DOHH2 (cell line): ENCODE measurements around the gene AIMP2.

ENCODE experiments used
- H3F3A ChIP-seq: fragments of 200-600 bp; sonication (generic), shearing (Covaris generic); 2 replicates; pipeline ENCODE4 v1.6.0; 2016; ENCODE audit warnings: antibody characterized with exemption, mild to moderate bottlenecking; ENCODE audit not compliant: control insufficient read depth, insufficient read depth
- H3K27ac ChIP-seq: fragments of 200-600 bp; sonication (generic); 2 replicates; pipeline ENCODE4 v1.5.1; 2014; ENCODE audit warnings: low read depth, mild to moderate bottlenecking, low read length, moderate library complexity
- H3K27me3 ChIP-seq: fragments of 200-600 bp; sonication (generic); 2 replicates; pipeline ENCODE4 v1.6.1; 2014; ENCODE audit warnings: mild to moderate bottlenecking, low read length, mixed read lengths; ENCODE audit not compliant: control insufficient read depth
- H3K36me3 ChIP-seq: fragments of 200-600 bp; sonication (generic); 2 replicates; pipeline ENCODE4 v1.6.1; 2014; ENCODE audit warnings: mild to moderate bottlenecking, low read length, moderate library complexity, mixed read lengths; ENCODE audit not compliant: control insufficient read depth
- H3K4me1 ChIP-seq: fragments of 200-600 bp; sonication (generic); 2 replicates; pipeline ENCODE4 v1.6.1; 2014; ENCODE audit warnings: mild to moderate bottlenecking, low read length, mixed read lengths; ENCODE audit not compliant: control insufficient read depth
- H3K4me2 ChIP-seq: fragments of 200-600 bp; sonication (generic); 2 replicates; pipeline ENCODE4 v1.6.0; 2014; ENCODE audit warnings: mild to moderate bottlenecking, low read length, moderate library complexity
- H3K4me3 ChIP-seq: fragments of 200-600 bp; sonication (generic); 2 replicates; pipeline ENCODE4 v1.5.1; 2014; ENCODE audit warnings: mild to moderate bottlenecking, low read length, mixed read lengths
- H3K79me2 ChIP-seq: fragments of 200-600 bp; sonication (generic); 2 replicates; pipeline ENCODE4 v1.6.1; 2014; ENCODE audit warnings: mild to moderate bottlenecking, low read length, mixed read lengths; ENCODE audit not compliant: control insufficient read depth
- H3K9me2 ChIP-seq: fragments of 200-600 bp; sonication (generic); replicated peaks from 2 replicates; pipeline ENCODE4 v1.6.1; 2014; ENCODE audit warnings: mild to moderate bottlenecking, low read length, mixed read lengths; ENCODE audit not compliant: control insufficient read depth
- H3K9me3 ChIP-seq: fragments of 200-600 bp; sonication (generic); 2 replicates; pipeline ENCODE4 v1.6.1; 2014; ENCODE audit warnings: antibody characterized with exemption, low read length, mixed read lengths; ENCODE audit not compliant: control insufficient read depth, insufficient read depth
- H4K20me1 ChIP-seq: fragments of 200-600 bp; sonication (generic); 2 replicates; pipeline ENCODE4 v1.6.0; 2014; ENCODE audit warnings: low read depth, mild to moderate bottlenecking, antibody characterized with exemption, low read length, moderate library complexity; ENCODE audit not compliant: control insufficient read depth, insufficient read depth
- CTCF ChIP-seq: fragments of 200-600 bp; sonication (generic); IDR thresholded peaks from one replicate; pipeline ENCODE4 v1.5.1; 2014; ENCODE audit warnings: antibody characterized with exemption, mild to moderate bottlenecking, low read depth, low read length; ENCODE audit not compliant: poor library complexity, severe bottlenecking
- EZH2phosphoT487 ChIP-seq: fragments of 200-600 bp; sonication (generic); IDR thresholded peaks from 2 replicates; pipeline ENCODE4 v1.6.1; 2017; ENCODE audit warnings: borderline replicate concordance, mild to moderate bottlenecking, antibody characterized with exemption, low read length, moderate library complexity, mixed read lengths

AIMP2 gene

GRCh38 chr7:6011541-6011940 lies 2.5 kb downstream of the AIMP2 start:
- Histone ChIP-seq H3K27me3 (no peaks in the 10 kb centered on the region), H3K4me2 (peak overlapping the region; percentile 68), H3K9me3 (no peaks in the 10 kb centered on the region), H3K36me3 (peaks cover 60% of the 10 kb centered on the region), H3K4me1 (peaks cover 34% of the 10 kb centered on the region), H3F3A (0 out of 2 replicates have a peak, but pooled peaks cover 8% of the 10 kb centered on the region), H3K4me3 (no peak overlapping the region; the same call in 1 of the 2 replicates), H4K20me1 (no peaks in the 10 kb centered on the region), H3K9me2 (no peaks in the 10 kb centered on the region), H3K79me2 (peaks cover 89% of the 10 kb centered on the region), H3K27ac (no peak overlapping the region)
- no peak for TF ChIP-seq EZH2phosphoT487
- TF ChIP-seq CTCF: no peak

GRCh38 chr7:6012355-6013104 lies 3.5 kb downstream of the AIMP2 start:
- no peak for TF ChIP-seq EZH2phosphoT487
- no peak for TF ChIP-seq CTCF
- Histone ChIP-seq H3K4me2 (no peak overlapping the region), H3K9me3 (no peaks in the 10 kb centered on the region), H3K9me2 (no peaks in the 10 kb centered on the region), H3K27me3 (no peaks in the 10 kb centered on the region), H3F3A (0 out of 2 replicates have a peak, but pooled peaks cover 4% of the 10 kb centered on the region), H4K20me1 (no peaks in the 10 kb centered on the region), H3K36me3 (peaks cover 66% of the 10 kb centered on the region), H3K27ac (no peak overlapping the region), H3K4me3 (no peak overlapping the region), H3K79me2 (peaks cover 80% of the 10 kb centered on the region), H3K4me1 (peaks cover 29% of the 10 kb centered on the region)

- Histone ChIP-seq H3K9me3 (no peaks in the 10 kb centered on the region), H3K9me2 (no peaks in the 10 kb centered on the region), H3K36me3 (peaks cover 91% of the 10 kb centered on the region), H3K4me2 (no peak overlapping the region), H3K79me2 (peaks cover 50% of the 10 kb centered on the region), H3F3A (0 out of 2 replicates have a peak, but pooled peaks cover 3% of the 10 kb centered on the region), H3K4me1 (peaks cover 13% of the 10 kb centered on the region), H3K27ac (peak overlapping the region; percentile 38), H3K4me3 (no peak overlapping the region), H3K27me3 (no peaks in the 10 kb centered on the region), H4K20me1 (no peaks in the 10 kb centered on the region)
- TF ChIP-seq CTCF: no peak
- no peak for TF ChIP-seq EZH2phosphoT487
These were observed 7.0 kb downstream of the AIMP2 start for GRCh38 chr7:6015917-6016652.
